Hepatocyte (in vitro differentiated cells): Measurements from ENCODE around the gene MYOF.

Experiments used
- CTCF ChIP-seq: fragments of 200-600 bp; sonication (generic); IDR thresholded peaks from 2 replicates; pipeline ENCODE4 v1.5.1; 2016; ENCODE audit warnings: antibody characterized with exemption, mild to moderate bottlenecking; ENCODE audit not compliant: poor library complexity
- EZH2phosphoT487 ChIP-seq: fragments of 200-600 bp; sonication (generic); IDR thresholded peaks from one replicate; pipeline ENCODE4 v1.6.1; 2018; ENCODE audit warnings: antibody characterized with exemption, mild to moderate bottlenecking, low read depth, moderate library complexity; ENCODE audit not compliant: unreplicated experiment, severe bottlenecking

- TF ChIP-seq CTCF (no peak), EZH2phosphoT487 (no peak)
Measured at GRCh38 chr10:93392121-93392520, 90.0 kb downstream of the MYOF start.
